ENCODE results near the gene PPP1R37.

Gene PPP1R37

DNA sequence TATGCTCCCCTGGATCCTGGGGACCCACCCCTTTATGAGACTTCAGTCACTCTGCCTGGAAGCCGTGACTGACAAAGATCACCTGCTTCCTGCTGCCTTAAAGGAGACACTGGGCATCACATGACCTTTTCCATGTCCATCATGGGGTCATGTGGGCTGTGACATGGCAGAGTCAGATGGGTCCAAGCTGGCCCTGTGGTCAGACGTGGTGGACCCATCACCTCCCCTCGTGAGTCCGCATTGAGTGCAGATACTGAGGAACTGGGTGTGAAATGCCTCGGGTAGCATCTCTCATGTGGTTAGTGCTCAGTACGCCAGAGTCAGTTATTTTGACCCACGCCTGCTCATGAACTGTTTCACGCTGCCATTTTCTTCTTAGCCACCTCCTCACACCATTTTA lies 40.7 kb downstream of the PPP1R37 start:
- TF ChIP-seq, protein P1, sequence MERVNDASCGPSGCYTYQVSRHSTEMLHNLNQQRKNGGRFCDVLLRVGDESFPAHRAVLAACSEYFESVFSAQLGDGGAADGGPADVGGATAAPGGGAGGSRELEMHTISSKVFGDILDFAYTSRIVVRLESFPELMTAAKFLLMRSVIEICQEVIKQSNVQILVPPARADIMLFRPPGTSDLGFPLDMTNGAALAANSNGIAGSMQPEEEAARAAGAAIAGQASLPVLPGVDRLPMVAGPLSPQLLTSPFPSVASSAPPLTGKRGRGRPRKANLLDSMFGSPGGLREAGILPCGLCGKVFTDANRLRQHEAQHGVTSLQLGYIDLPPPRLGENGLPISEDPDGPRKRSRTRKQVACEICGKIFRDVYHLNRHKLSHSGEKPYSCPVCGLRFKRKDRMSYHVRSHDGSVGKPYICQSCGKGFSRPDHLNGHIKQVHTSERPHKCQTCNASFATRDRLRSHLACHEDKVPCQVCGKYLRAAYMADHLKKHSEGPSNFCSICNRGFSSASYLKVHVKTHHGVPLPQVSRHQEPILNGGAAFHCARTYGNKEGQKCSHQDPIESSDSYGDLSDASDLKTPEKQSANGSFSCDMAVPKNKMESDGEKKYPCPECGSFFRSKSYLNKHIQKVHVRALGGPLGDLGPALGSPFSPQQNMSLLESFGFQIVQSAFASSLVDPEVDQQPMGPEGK (CRISPR knock-in tag; IDR thresholded peaks at IDR 0.05; ENCODE audit: borderline replicate concordance): no peak
- no peak for TF ChIP-seq ZNF8 (CRISPR knock-in tag; IDR thresholded peaks at IDR 0.05)
- TF ChIP-seq ZFP30 (CRISPR knock-in tag; IDR thresholded peaks at IDR 0.05): no peak
- TF ChIP-seq, protein P2, sequence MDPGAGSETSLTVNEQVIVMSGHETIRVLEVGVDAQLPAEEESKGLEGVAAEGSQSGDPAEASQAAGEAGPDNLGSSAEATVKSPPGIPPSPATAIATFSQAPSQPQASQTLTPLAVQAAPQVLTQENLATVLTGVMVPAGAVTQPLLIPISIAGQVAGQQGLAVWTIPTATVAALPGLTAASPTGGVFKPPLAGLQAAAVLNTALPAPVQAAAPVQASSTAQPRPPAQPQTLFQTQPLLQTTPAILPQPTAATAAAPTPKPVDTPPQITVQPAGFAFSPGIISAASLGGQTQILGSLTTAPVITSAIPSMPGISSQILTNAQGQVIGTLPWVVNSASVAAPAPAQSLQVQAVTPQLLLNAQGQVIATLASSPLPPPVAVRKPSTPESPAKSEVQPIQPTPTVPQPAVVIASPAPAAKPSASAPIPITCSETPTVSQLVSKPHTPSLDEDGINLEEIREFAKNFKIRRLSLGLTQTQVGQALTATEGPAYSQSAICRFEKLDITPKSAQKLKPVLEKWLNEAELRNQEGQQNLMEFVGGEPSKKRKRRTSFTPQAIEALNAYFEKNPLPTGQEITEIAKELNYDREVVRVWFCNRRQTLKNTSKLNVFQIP (CRISPR knock-in tag; IDR thresholded peaks at IDR 0.05; ENCODE audit: borderline replicate concordance, low read depth): no peak
- no peak for TF ChIP-seq BACH2 (CRISPR knock-in tag; IDR thresholded peaks at IDR 0.05; ENCODE audit: borderline replicate concordance)
- TF ChIP-seq PPARA (CRISPR knock-in tag; IDR thresholded peaks at IDR 0.05; ENCODE audit: borderline replicate concordance): no peak
- TF ChIP-seq, protein P3, sequence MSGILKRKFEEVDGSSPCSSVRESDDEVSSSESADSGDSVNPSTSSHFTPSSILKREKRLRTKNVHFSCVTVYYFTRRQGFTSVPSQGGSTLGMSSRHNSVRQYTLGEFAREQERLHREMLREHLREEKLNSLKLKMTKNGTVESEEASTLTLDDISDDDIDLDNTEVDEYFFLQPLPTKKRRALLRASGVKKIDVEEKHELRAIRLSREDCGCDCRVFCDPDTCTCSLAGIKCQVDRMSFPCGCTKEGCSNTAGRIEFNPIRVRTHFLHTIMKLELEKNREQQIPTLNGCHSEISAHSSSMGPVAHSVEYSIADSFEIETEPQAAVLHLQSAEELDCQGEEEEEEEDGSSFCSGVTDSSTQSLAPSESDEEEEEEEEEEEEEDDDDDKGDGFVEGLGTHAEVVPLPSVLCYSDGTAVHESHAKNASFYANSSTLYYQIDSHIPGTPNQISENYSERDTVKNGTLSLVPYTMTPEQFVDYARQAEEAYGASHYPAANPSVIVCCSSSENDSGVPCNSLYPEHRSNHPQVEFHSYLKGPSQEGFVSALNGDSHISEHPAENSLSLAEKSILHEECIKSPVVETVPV (CRISPR knock-in tag; IDR thresholded peaks at IDR 0.05): no peak
- no peak for TF ChIP-seq SNAI2 (CRISPR knock-in tag; IDR thresholded peaks at IDR 0.05)
- TF ChIP-seq CSDC2 (CRISPR knock-in tag; IDR thresholded peaks at IDR 0.05): no peak
- TF ChIP-seq ARNTL (CRISPR knock-in tag; IDR thresholded peaks at IDR 0.05; ENCODE audit: borderline replicate concordance, low read depth): no peak
- no peak for TF ChIP-seq ESRRG (CRISPR knock-in tag; IDR thresholded peaks at IDR 0.05)
- TF ChIP-seq, protein P4, sequence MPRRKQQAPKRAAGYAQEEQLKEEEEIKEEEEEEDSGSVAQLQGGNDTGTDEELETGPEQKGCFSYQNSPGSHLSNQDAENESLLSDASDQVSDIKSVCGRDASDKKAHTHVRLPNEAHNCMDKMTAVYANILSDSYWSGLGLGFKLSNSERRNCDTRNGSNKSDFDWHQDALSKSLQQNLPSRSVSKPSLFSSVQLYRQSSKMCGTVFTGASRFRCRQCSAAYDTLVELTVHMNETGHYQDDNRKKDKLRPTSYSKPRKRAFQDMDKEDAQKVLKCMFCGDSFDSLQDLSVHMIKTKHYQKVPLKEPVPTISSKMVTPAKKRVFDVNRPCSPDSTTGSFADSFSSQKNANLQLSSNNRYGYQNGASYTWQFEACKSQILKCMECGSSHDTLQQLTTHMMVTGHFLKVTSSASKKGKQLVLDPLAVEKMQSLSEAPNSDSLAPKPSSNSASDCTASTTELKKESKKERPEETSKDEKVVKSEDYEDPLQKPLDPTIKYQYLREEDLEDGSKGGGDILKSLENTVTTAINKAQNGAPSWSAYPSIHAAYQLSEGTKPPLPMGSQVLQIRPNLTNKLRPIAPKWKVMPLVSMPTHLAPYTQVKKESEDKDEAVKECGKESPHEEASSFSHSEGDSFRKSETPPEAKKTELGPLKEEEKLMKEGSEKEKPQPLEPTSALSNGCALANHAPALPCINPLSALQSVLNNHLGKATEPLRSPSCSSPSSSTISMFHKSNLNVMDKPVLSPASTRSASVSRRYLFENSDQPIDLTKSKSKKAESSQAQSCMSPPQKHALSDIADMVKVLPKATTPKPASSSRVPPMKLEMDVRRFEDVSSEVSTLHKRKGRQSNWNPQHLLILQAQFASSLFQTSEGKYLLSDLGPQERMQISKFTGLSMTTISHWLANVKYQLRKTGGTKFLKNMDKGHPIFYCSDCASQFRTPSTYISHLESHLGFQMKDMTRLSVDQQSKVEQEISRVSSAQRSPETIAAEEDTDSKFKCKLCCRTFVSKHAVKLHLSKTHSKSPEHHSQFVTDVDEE (CRISPR knock-in tag; IDR thresholded peaks at IDR 0.05): no peak
- TF ChIP-seq ZNF565 (CRISPR knock-in tag; conservative IDR thresholded peaks at IDR 0.05; ENCODE audit: low read depth): no peak
- TF ChIP-seq GLIS3 (CRISPR knock-in tag; IDR thresholded peaks at IDR 0.05): no peak
- no peak for TF ChIP-seq TCF4 (CRISPR knock-in tag; IDR thresholded peaks at IDR 0.05; ENCODE audit: borderline replicate concordance)
- TF ChIP-seq OSR1 (CRISPR knock-in tag; IDR thresholded peaks at IDR 0.05): no peak
- TF ChIP-seq RARB (CRISPR knock-in tag; IDR thresholded peaks at IDR 0.05): no peak
- no peak for TF ChIP-seq ZFP3 (CRISPR knock-in tag; IDR thresholded peaks at IDR 0.05)
- ATAC-seq: no peak

DNA sequence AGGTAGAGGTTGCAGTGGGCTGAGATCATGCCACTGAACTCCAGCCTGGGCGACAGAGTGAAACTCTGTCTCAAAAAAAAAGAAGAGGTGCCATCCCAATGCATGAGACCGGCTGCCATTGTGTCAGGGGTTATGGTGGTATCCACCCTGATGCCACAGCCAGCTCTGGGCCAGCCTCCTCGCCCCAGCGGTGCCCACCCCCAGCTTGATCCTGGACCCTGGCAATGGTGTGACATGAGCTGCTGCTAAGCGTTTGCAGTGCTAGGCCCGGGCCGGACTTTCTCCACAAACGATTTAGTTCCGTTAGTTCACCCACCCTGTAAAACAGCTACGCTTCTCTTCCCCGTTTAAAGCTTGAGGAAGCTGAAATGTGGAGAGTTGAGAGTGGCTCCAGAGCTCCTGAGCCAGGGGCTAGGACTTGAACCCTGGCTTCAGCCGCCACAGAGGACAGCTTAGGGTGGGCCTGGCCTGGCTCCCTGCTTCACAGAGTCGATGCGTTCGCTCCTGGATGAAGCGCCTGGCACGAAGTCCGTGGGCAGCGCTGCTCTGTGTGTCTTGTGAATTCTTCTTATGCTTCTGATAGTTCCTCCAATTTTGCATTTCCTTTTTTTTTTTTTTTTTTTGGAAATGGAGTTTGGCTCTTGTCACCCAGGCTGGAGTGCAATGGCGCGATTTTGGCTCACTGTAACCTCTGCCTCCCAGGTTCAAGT lies 42.4 kb downstream of the PPP1R37 start:
- TF ChIP-seq ZNF565 (CRISPR knock-in tag; conservative IDR thresholded peaks at IDR 0.05; ENCODE audit: low read depth): no peak
- no peak for TF ChIP-seq ZNF8 (CRISPR knock-in tag; IDR thresholded peaks at IDR 0.05)
- TF ChIP-seq, protein P1 (CRISPR knock-in tag; IDR thresholded peaks at IDR 0.05; ENCODE audit: borderline replicate concordance): no peak
- no peak for TF ChIP-seq ISL1 (CRISPR knock-in tag; IDR thresholded peaks at IDR 0.05)
- no peak for TF ChIP-seq GLIS3 (CRISPR knock-in tag; IDR thresholded peaks at IDR 0.05)
- TF ChIP-seq SNAI2 (CRISPR knock-in tag; IDR thresholded peaks at IDR 0.05): no peak
- TF ChIP-seq RARB (CRISPR knock-in tag; IDR thresholded peaks at IDR 0.05): no peak
- TF ChIP-seq, protein P4 (CRISPR knock-in tag; IDR thresholded peaks at IDR 0.05): no peak
- TF ChIP-seq ARNTL (CRISPR knock-in tag; IDR thresholded peaks at IDR 0.05; ENCODE audit: borderline replicate concordance, low read depth): no peak
- TF ChIP-seq ESRRG (CRISPR knock-in tag; IDR thresholded peaks at IDR 0.05): no peak
- TF ChIP-seq ZNF70 (CRISPR knock-in tag; IDR thresholded peaks at IDR 0.05): no peak
- ATAC-seq: no peak
